CD4-positive, alpha-beta T cell (primary cell): ENCODE measurements around the gene NANOS3. TPM values are rescaled to one million over a fixed set of nuclear protein-coding genes. Genes with fewer than 3 reads are reported as not detected.
A peak's percentile ranks its signal among the peaks of the same experiment; 100 is the strongest.

Source experiments
- ATAC-seq: fragments of 200-7000 bp; cut with Tn5 transposase; one replicate; pipeline ENCODE4 v1.10.0; 2022; ENCODE audit warnings: mild to moderate bottlenecking; ENCODE audit not compliant: poor library complexity
- CTCF ChIA-PET: fragments of 350-600 bp; sonication (Branson Sonifier 250); formaldehyde crosslinking; loops from one replicate; lab custom pipeline; 2021; ENCODE audit warnings: antibody characterized with exemption, inconsistent platforms; lab: Charles Lee
- POLR2A ChIA-PET: fragments of 350-600 bp; sonication (Branson Sonifier 250); formaldehyde crosslinking; loops from one replicate; lab custom pipeline; 2021; ENCODE audit warnings: antibody characterized with exemption, inconsistent platforms; lab: Charles Lee
- DNase-seq, 14 experiments: peaks; one replicate each; pipeline ENCODE4 v3.0.0-alpha.2; 2013 to 2020; ENCODE audit warnings: mixed read lengths in 2 of 14
- H3K27ac ChIP-seq, 2 donors: one replicate each; pipeline versions ENCODE4 v1.5.1 to v1.7.0; 2013; ENCODE audit warnings: low read length in 2 of 2, low read depth in 1 of 2, mild to moderate bottlenecking in 1 of 2
- H3K27me3 ChIP-seq, 2 experiments: 1 replicate in 1 of 2; 2 replicates in 1 of 2; pipeline versions ENCODE4 v1.6.1 to v1.7.0; 2013; ENCODE audit warnings: low read length in 2 of 2, control low read depth in 1 of 2, mild to moderate bottlenecking in 1 of 2, moderate library complexity in 1 of 2; ENCODE audit not compliant: insufficient read depth in 2 of 2, control insufficient read depth in 1 of 2
- H3K36me3 ChIP-seq: one replicate; pipeline ENCODE4 v1.6.1; 2013; ENCODE audit warnings: low read length, control low read depth; ENCODE audit not compliant: insufficient read depth
- H3K4me1 ChIP-seq: one replicate; pipeline ENCODE4 v1.6.1; 2013; ENCODE audit warnings: low read length, control low read depth; ENCODE audit not compliant: insufficient read depth
- H3K4me3 ChIP-seq: one replicate; pipeline ENCODE4 v1.5.1; 2013; ENCODE audit warnings: mild to moderate bottlenecking, low read length, moderate library complexity
- H3K9me3 ChIP-seq, 2 experiments: 1 replicate in 1 of 2; 2 replicates in 1 of 2; pipeline versions ENCODE4 v1.6.1 to v1.7.0; 2013; ENCODE audit warnings: low read length in 2 of 2, mild to moderate bottlenecking in 2 of 2, control low read depth in 1 of 2, moderate library complexity in 1 of 2; ENCODE audit not compliant: control insufficient read depth in 1 of 2, insufficient read depth in 1 of 2
- H3K27ac Mint-ChIP-seq: one replicate; pipeline ENCODE4 v1.8.0; 2020; ENCODE audit warnings: mixed read lengths
- H3K27me3 Mint-ChIP-seq: one replicate; pipeline ENCODE4 v1.8.0; 2021; ENCODE audit warnings: mixed read lengths
- H3K36me3 Mint-ChIP-seq: one replicate; pipeline ENCODE4 v1.8.0; 2021; ENCODE audit warnings: low read depth, mixed read lengths
- H3K4me1 Mint-ChIP-seq: one replicate; pipeline ENCODE4 v1.8.0; 2021; ENCODE audit warnings: low read depth, mixed read lengths
- H3K4me3 Mint-ChIP-seq: one replicate; pipeline ENCODE4 v1.8.0; 2020; ENCODE audit warnings: mild to moderate bottlenecking, mixed read lengths
- H3K9me3 Mint-ChIP-seq: one replicate; pipeline ENCODE4 v1.8.0; 2020; ENCODE audit warnings: mixed read lengths
- intact Hi-C, 2 experiments: fragments of 100-400 bp; cut with DNase I in 1 of 2; cut with micrococcal nuclease in 1 of 2; formaldehyde crosslinking; loops; one replicate each; pipeline versions ENCODE4 v1.15.1 to v1.9.0; 2023 to 2025; cut with DNase I, micrococcal nuclease
- total RNA-seq, 174 experiments: library from RNA in 2 of 174; stranded (reverse) in 2 of 174; gene quantifications; one replicate each; pipeline ENCODE4 v1.2.3 and lab custom pipeline; 2021 to 2026
- TF ChIP-seq, protein P1 (sequence below): fragments of 200-600 bp; IDR thresholded peaks from one replicate; pipeline ENCODE4 v1.8.0; 2022; ENCODE audit warnings: antibody characterized with exemption, mild to moderate bottlenecking

The NANOS3 gene
- total RNA-seq, 2 experiments from 2014 or later: 0.87 TPM; not detected in 1

DNA sequence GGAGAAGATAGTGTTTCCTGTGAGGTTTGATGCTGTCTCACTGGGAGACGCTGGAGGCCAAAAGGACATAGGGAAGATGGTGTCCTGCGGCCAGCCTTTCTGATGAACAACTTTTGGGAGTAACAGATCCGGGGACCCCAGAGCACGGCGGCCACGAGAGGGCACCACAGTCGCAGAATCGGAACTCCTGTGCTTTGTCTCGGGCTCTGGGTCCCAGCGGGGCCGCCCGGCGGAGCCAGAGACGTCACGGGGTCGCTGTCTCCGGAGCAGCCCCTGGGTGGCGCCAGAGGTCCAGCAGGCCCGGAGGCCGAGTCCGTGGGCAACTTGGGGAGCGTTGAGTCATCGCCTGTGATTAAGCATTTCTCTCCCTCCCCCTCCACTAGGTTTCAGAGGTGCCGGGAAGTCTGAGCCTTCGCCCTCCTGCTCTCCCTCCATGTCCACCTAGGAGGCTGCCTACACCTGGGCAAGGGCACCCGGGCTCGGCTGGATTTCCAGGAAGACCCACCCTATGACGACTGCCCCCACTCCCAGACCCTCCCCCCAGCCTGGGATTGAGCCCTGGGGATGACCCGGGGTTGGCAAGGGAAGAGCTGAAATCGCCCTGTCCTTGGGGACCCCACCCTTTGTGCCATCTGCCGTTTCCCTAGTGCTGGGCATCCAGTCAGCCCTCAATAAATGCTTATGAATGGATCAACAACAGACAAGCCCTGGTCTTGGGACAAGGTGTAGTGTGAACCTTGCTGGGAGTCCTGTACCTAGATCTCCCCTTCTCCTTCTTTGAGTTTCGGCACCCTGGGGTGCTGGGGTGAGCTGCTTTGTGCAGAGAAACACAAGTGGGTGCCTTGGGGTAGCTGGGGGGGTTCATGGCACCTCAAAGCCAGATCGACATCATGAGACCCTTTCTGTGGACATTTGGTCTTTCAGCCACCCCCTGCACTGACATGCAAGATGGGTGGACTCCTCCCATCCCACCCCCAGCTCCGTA lies 3.4 kb downstream of the NANOS3 start:
- no peaks in the 10 kb centered on the region for H3K36me3 ChIP-seq
- Mint-ChIP-seq H3K9me3 (no peaks in the 10 kb centered on the region), H3K36me3 (no peaks in the 10 kb centered on the region), H3K4me1 (peaks cover 41% of the 10 kb centered on the region), H3K27me3 (no peaks in the 10 kb centered on the region), H3K27ac (peak overlapping the region; percentile 76), H3K4me3 (peak overlapping the region; percentile 70)
- peaks cover 57% of the 10 kb centered on the region for H3K4me1 ChIP-seq
- CTCF ChIA-PET: interaction anchor here (0.5 to 4.5 kb wide), 16 partner anchors 18 to 256 kb away, joined by 3 to 27 read pairs (median 4); partner anchors contain the start of genes ASF1B, DCAF15, IL27RA and MISP3
- H3K9me3 ChIP-seq: no peaks in the 10 kb centered on the region
- peak overlapping the region; percentile 27 for H3K4me3 ChIP-seq
- TF ChIP-seq, protein P1, sequence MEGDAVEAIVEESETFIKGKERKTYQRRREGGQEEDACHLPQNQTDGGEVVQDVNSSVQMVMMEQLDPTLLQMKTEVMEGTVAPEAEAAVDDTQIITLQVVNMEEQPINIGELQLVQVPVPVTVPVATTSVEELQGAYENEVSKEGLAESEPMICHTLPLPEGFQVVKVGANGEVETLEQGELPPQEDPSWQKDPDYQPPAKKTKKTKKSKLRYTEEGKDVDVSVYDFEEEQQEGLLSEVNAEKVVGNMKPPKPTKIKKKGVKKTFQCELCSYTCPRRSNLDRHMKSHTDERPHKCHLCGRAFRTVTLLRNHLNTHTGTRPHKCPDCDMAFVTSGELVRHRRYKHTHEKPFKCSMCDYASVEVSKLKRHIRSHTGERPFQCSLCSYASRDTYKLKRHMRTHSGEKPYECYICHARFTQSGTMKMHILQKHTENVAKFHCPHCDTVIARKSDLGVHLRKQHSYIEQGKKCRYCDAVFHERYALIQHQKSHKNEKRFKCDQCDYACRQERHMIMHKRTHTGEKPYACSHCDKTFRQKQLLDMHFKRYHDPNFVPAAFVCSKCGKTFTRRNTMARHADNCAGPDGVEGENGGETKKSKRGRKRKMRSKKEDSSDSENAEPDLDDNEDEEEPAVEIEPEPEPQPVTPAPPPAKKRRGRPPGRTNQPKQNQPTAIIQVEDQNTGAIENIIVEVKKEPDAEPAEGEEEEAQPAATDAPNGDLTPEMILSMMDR: peak; percentile 99
- intact Hi-C loops: loop anchor here (1.0 to 10.0 kb wide), 14 partner anchors 26 to 594 kb away; partner anchors contain the start of genes ASF1B (in 2 of the 2), DCAF15 (in 2 of the 2), ADGRL1 (in 1 of the 2) and BRME1 (in 1 of the 2)
- ATAC-seq (peak; percentile 96), DNase-seq (peak; percentile 92 to 99 (median 98))
- H3K27me3 ChIP-seq: no peaks in the 10 kb centered on the region
- POLR2A ChIA-PET: interaction anchor here (0.6 to 2.6 kb wide), 8 partner anchors 124 to 256 kb away, joined by 3 to 19 read pairs (median 4); partner anchors contain the start of genes ASF1B, IL27RA and RFX1
- H3K27ac ChIP-seq: peak overlapping the region; percentile 14 to 32

DNA sequence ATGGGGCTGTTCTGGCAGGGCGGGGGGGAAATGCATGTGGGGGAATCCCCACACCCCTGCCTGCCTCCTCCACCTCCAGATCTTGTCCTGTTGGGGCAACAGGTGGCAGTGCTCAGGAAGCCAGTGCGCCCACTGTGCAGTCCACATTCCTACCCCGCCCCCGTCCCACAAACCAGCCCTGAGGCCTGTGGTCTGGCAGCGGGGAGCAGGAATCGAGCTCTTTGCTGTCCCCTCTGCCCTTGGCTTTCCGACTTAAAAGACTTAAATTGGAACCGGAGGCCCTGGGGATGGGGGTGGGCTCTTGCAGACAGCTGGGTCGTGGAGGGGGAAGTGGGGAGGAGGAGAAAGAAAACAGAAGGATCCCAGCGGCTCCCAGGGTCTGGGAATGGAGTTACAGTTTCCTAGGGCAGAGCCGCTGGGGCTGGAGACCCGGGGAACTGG lies 4.3 kb downstream of the NANOS3 start:
- peak overlapping the region; percentile 75 for H3K4me3 Mint-ChIP-seq
- CTCF ChIA-PET: interaction anchor here (0.8 to 4.5 kb wide), 9 partner anchors 19 to 256 kb away, joined by 3 to 27 read pairs (median 5); partner anchors contain the start of genes ASF1B, IL27RA and MISP3
- Histone ChIP-seq H3K9me3 (no peaks in the 10 kb centered on the region), H3K4me3 (peak overlapping the region; percentile 25), H3K4me1 (peaks cover 66% of the 10 kb centered on the region), H3K27me3 (no peaks in the 10 kb centered on the region), H3K36me3 (no peaks in the 10 kb centered on the region), H3K27ac (peak overlapping the region; percentile 39 to 66)
- TF ChIP-seq, protein P1: no peak
- peaks cover 41% of the 10 kb centered on the region for H3K4me1 Mint-ChIP-seq
- H3K27me3 Mint-ChIP-seq: no peaks in the 10 kb centered on the region
- peak overlapping the region; percentile 76 for H3K27ac Mint-ChIP-seq
- no peaks in the 10 kb centered on the region for H3K9me3 Mint-ChIP-seq
- ATAC-seq (no peak), DNase-seq (peak in 4 of 14 experiments; percentile 22 to 68 (median 57))
- POLR2A ChIA-PET: interaction anchor here (0.7 to 2.6 kb wide), 9 partner anchors 106 to 255 kb away, joined by 3 to 19 read pairs (median 5); partner anchors contain the start of genes ASF1B, IL27RA, MISP3 and RFX1
- intact Hi-C loops: loop anchor here (2.0 to 10.0 kb wide), 8 partner anchors 26 to 594 kb away; partner anchors contain the start of genes DCAF15 (in 2 of the 2), ADGRL1 (in 1 of the 2), ASF1B (in 1 of the 2) and BRME1 (in 1 of the 2)
- no peaks in the 10 kb centered on the region for H3K36me3 Mint-ChIP-seq
